NCI-H446 (cell line): ENCODE results near the gene LSM5.
"Not testable (repeated sequence)": the region's sequence is repeated elsewhere in the genome, so short reads cannot be mapped to it uniquely, and the experiment has no call there.

Experiments used
- DNase-seq, 2 experiments: peaks; one replicate each; lab custom pipeline; 2025; lab: John Stamatoyannopoulos, UW

LSM5 gene

DNA sequence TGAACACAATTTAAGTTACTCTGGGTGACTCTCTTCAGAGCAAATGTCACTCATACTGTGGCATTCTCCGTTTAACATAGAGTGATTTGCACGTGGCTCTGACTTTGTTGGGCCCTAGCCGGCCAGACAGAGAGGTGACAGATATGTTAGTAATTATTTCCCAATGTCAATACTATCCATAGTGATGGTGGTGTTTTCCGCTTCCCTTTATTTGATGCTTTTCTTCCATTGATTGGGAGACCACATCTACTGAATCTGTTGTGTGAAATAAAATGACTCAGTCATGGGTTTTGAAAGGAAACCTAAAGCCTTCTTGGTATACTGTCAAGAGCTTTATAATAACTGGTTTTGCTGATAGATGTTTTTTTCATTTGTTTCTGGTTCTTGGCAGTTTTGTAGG is 12.5 kb upstream of the LSM5 start:
- DNase-seq = no peak

- no peak for DNase-seq
Measured at GRCh38 chr7:32501522-32501921, 11.3 kb upstream of the LSM5 start.

- DNase-seq = peak in 1 of 2 experiments; percentile 40
Measured at GRCh38 chr7:32500922-32501341, 10.8 kb upstream of the LSM5 start.

GRCh38 chr7:32500216-32500615 is 10.0 kb upstream of the LSM5 start:
- DNase-seq = not testable (repeated sequence)

DNA sequence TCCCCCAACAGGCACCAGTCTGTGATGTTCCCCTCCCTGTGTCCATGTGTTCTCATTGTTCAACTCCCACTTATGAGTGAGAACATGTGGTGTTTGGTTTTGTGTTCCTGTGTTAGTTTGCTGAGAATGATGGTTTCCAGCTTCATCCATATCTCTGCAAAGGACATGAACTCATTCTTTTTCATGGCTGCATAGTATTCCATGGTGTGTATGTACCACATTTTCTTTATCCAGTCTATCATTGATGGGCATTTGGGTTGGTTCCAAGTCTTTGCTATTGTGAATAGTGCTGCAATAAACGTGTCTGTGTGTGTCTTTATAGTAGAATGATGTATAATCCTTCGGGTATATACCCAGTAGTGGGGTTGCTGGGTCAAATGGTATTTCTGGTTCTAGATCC is 9.6 kb upstream of the LSM5 start:
- DNase-seq = not testable (repeated sequence)

- DNase-seq = no peak
Measured at GRCh38 chr7:32496052-32496813, 6.1 kb upstream of the LSM5 start.

DNA sequence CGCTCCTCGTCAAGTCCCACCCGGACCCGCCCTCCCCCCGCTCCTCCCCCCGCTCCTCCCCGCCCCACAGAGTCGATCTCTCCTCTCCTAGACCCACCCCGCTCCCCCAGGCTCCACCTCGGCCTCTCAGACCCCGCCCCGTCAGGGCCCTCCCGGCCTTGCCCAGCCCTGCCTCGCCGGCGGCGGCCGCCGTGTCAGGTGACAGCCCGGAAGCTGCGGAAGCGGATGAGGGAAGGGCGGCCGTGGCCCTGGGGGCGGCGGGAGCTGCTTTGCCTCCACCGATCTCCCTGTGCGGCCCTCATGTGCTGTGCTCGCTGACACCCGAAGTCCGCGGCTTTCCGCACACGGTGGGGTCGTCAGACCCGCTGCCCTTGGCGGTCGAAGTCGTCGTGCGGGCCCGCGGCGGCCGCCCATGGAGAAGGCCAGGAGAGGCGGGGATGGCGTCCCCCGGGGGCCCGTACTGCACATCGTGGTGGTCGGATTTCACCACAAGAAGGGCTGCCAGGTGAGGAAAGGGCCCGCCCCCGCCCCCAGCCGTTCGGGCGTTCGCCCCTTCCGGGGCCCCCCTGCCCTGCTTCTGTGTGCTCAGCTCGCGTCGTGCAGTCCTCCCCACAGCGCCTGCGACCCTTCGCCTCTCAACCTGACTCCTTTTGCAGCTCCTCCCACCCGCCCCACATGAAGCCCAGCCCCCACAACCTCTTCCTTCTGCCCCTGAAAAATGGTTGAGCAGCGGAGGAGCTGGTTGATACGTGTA is 5.3 kb upstream of the LSM5 start, which contains the start of gene AVL9:
Gene AVL9, plus strand, starts transcription at position 192 of the 754 bp plus-strand sequence. Its CDS starts 221 bp downstream, at position 413.
- peak; percentile 81 to 95 for DNase-seq

GRCh38 chr7:32494946-32495297 is 4.7 kb upstream of the LSM5 start:
- DNase-seq = no peak

- DNase-seq = no peak
Measured at GRCh38 chr7:32489788-32490126, 423 bp downstream of the LSM5 start.

GRCh38 chr7:32481921-32482320 is 8.3 kb downstream of the LSM5 start:
- no peak for DNase-seq

DNA sequence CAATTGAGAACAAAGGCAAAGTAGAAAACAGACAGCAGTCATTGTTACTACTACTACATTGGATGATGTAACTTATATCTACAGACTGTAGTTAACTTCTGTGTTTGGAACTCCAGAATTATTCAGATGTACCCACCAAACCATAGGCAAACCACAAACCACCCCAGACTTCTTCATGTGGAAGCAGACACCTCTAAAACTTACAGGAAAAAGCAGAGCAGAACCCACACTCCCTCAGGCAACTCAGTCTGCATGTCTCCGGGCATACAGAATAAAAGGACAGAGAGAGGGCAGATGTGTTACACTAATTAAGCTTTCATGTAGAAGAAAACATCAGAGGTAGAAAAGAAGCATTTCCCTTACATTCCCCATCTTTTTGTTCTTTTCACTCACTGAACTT is 9.0 kb downstream of the LSM5 start:
- no peak for DNase-seq

DNA sequence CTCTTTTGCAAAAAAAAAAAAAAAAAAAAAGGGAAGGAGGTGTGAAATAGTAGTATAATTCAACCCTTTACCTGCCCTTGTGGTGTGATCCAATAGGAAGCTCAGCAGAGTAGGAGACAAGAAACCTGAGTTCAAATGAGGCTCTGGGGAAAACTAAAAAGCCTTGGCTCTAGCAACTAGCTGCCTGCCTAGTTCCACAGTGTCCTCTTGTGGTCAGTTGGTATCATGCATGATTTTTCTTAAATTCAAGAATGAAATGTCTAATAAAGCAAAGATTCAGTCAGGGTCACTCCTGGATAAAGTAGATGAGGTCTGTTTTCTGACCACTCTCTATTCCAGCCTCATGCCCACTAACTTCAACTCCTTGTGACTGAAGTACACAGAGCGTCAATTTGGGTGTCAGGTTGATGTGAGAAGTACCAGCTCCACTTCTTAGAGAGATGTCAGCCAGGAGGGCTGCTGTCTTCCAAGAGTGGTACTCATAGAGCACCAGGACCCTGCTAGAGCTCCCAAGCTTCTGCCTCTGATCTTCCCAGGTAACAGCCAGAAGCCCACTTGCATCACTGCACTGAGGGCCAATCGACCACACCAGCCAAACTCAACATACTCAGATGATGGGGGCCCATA is 10.5 kb downstream of the LSM5 start:
- peak; percentile 60 to 72 for DNase-seq

- no peak for DNase-seq
Measured at GRCh38 chr7:32477649-32477980, 12.6 kb downstream of the LSM5 start.

GRCh38 chr7:32476816-32477648 is 13.1 kb downstream of the LSM5 start:
- no peak for DNase-seq

GRCh38 chr7:32474008-32474407 is 16.2 kb downstream of the LSM5 start:
- DNase-seq = no peak

- DNase-seq = no peak
Measured at GRCh38 chr7:32472015-32472414, 18.2 kb downstream of the LSM5 start.

GRCh38 chr7:32470871-32471270 is 19.3 kb downstream of the LSM5 start:
- DNase-seq = no peak

DNA sequence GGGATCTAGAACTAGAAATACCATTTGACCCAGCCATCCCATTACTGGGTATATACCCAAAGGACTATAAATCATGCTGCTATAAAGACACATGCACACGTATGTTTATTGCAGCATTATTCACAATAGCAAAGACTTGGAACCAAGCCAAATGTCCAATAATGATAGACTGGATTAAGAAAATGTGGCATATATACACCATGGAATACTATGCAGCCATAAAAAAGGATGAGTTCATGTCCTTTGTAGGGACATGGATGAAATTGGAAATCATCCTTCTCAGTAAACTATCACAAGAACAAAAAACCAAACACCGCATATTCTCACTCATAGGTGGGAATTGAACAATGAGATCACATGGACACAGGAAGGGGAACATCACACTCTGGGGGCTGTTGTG is 20.2 kb downstream of the LSM5 start:
- DNase-seq = not testable (repeated sequence)

- not testable (repeated sequence) for DNase-seq
Measured at GRCh38 chr7:32464641-32465416, 25.4 kb downstream of the LSM5 start.

GRCh38 chr7:32462977-32463376 is 27.2 kb downstream of the LSM5 start:
- DNase-seq = no peak

DNA sequence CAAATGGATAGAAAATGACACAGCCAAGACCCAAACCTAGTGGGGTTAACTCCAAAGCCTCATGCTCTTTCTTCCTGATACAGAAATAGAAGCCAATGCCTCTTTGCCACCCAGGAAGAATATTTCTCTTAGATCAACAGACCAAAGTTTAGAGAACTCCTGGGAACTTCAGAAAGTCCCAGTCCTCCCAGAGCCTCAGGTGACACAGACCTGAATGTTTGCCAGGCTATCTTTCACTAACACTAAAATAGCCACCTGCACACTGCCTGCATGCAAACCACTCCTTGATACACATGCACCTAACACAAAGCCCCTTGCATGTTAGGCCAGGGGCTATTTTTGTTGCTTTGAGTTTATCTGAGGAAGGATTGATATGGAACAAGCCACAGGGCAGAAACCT is 27.7 kb downstream of the LSM5 start:
- DNase-seq = no peak
